ENCODE measurements around the gene POU6F2.
A peak's percentile ranks its signal among the peaks of the same experiment; 100 is the strongest.

GRCh38 chr7:39414224-39415035 lies 436.7 kb downstream of the POU6F2 start:
- no peak for TF ChIP-seq CTCF (IDR thresholded peaks at IDR 0.05)
- TF ChIP-seq ATF1 (CRISPR knock-in tag; IDR thresholded peaks at IDR 0.05), result no peak
- TF ChIP-seq TCF7 (CRISPR knock-in tag; IDR thresholded peaks at IDR 0.05; ENCODE audit: low read depth), result no peak
- TF ChIP-seq PRDM15 (CRISPR knock-in tag; IDR thresholded peaks at IDR 0.05), result no peak
- no peak; the same call in 1 of the 2 replicates for TF ChIP-seq TP53 (CRISPR knock-in tag; IDR thresholded peaks at IDR 0.05)
- peak; percentile 61; the same call in 1 of the 2 replicates for TF ChIP-seq FOXK1 (CRISPR knock-in tag; IDR thresholded peaks at IDR 0.05)
- TF ChIP-seq GTF2I (CRISPR knock-in tag; conservative IDR thresholded peaks at IDR 0.05), result no peak
